Esophagus muscularis mucosa (tissue), 4 donors: Measurements from ENCODE around the gene SRD5A1. TPM values are rescaled to one million over a fixed set of nuclear protein-coding genes. Genes with fewer than 3 reads are reported as not detected.

Experiments
- DNase-seq: peaks from one replicate; pipeline ENCODE4 v3.0.0-alpha.2; 2017; ENCODE audit errors: extremely low spot score
- H3K27ac ChIP-seq, 4 donors: fragments of 200-600 bp; sonication (generic); replicated peaks in 1 of 4; 1 replicate in 3 of 4; 2 replicates in 1 of 4; pipeline ENCODE4 v1.5.1; 2016 to 2019; ENCODE audit warnings: mild to moderate bottlenecking in 1 of 4
- H3K27me3 ChIP-seq, 4 donors: fragments of 200-600 bp; sonication (generic); one replicate each; pipeline versions ENCODE4 v1.5.1 to v1.6.0; 2016 to 2019
- H3K36me3 ChIP-seq, 4 donors: fragments of 200-600 bp; sonication (generic); one replicate each; pipeline ENCODE4 v1.5.1; 2016 to 2019
- H3K4me1 ChIP-seq, 4 donors: fragments of 200-600 bp; sonication (generic); one replicate each; pipeline ENCODE4 v1.5.1; 2016 to 2019
- H3K4me3 ChIP-seq, 4 donors: fragments of 200-600 bp; sonication (generic); 1 replicate in 2 of 4; 2 replicates in 2 of 4; pipeline ENCODE4 v1.5.1; 2016 to 2019; ENCODE audit warnings: mild to moderate bottlenecking in 4 of 4, moderate library complexity in 1 of 4
- H3K9me3 ChIP-seq, 4 donors: fragments of 200-600 bp; sonication (generic); 1 replicate in 3 of 4; 2 replicates in 1 of 4; pipeline ENCODE4 v1.5.1; 2016 to 2019
- CTCF ChIP-seq, 3 experiments: fragments of 200-600 bp in 2 of 3; fragments of 450-650 bp in 1 of 3; sonication (generic) in 2 of 3; IDR thresholded peaks; one replicate each; pipeline ENCODE4 v1.5.1; 2017 to 2019; ENCODE audit warnings: antibody characterized with exemption in 3 of 3, mild to moderate bottlenecking in 2 of 3, moderate library complexity in 1 of 3
- EP300 ChIP-seq: sonication (generic); formaldehyde crosslinking; IDR thresholded peaks from one replicate; pipeline ENCODE4 v1.6.1; 2017; ENCODE audit warnings: antibody characterized with exemption
- POLR2A ChIP-seq: fragments of 450-650 bp; IDR thresholded peaks from one replicate; pipeline ENCODE4 v1.6.1; 2017; ENCODE audit warnings: antibody characterized with exemption, moderate library complexity, mild to moderate bottlenecking, low read depth
- POLR2AphosphoS5 ChIP-seq, 2 donors: sonication (generic); formaldehyde crosslinking; IDR thresholded peaks; one replicate each; pipeline ENCODE4 v1.6.1; 2017; ENCODE audit warnings: antibody characterized with exemption in 2 of 2
- WGBS: methylation state at CpG from one replicate; pipeline ENCODE4 v1.1.5; 2018; 5-methylcytosine and 5-hydroxymethylcytosine counted together
- intact Hi-C: fragments of 100-400 bp; cut with DNase I; formaldehyde crosslinking; loops from one replicate; pipeline ENCODE4 v1.15.1; 2023
- total RNA-seq, 4 donors: library from RNA; depleted of rRNA; stranded (reverse); fragments of >200 nt; gene quantifications; one replicate each; pipeline versions ENCODE4 v1.1.0 to v1.2.1, GENCODE V29; 2016

SRD5A1 gene
- total RNA-seq, 4 donors from 2014 or later = 2.2 to 10.3 (median 4.6) TPM

DNA sequence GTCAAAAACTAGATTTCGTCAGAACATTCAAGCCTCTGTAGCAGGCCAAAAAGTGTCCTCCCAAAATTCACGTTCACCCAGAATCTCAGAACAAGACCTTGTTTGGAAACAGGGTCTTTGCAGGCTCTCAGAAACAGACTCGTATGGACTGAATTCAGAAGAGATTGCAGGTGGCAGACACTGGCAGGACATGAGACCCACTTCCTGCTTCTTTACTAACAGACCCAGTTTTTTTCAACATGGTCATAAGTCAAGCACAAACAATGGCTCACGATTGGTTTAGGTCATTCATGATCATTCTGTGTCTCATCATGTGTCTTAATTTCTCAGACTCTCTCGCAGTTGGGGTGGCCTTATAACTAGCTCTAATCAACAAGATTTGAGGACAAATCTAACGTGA lies 74.6 kb downstream of the SRD5A1 start:
- Histone ChIP-seq H3K4me3 (no peak overlapping the region), H3K27me3 (no peaks in the 10 kb centered on the region), H3K27ac (no peak overlapping the region), H3K4me1 (peaks cover 17 to 42% (median 40%) of the 10 kb centered on the region in 4 donors), H3K36me3 (no peaks in the 10 kb centered on the region), H3K9me3 (no peaks in the 10 kb centered on the region)
- no peak for TF ChIP-seq EP300
- no peak for TF ChIP-seq POLR2A
- no peak for TF ChIP-seq POLR2AphosphoS5 (IDR thresholded peaks at IDR 0.05)
- no peak for DNase-seq
- 77% methylated on average over 6 of the region's 6 CpGs for WGBS
- intact Hi-C loops = no loop called here

DNA sequence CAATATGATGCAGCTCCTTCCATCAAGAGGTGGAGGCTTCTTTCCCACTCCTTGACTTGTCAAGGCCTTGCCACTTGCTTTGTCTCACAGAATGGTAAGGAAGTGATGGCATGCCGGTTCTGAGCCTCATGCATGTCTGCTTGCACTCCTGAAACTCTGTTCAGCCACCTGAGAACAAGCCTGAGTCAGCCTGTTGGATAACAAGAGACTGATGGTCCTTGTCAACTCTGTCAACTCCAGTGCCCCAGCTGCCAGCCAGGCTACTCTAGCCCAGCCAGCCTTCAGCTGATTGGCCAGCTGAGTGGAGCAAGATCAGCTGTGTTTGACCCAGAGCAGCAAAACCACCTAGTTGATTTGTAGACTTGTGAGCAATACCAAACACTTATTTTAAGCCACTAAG lies 75.6 kb downstream of the SRD5A1 start:
- Histone ChIP-seq H3K4me1 (peaks cover 12 to 36% (median 34%) of the 10 kb centered on the region in 4 donors), H3K9me3 (no peaks in the 10 kb centered on the region), H3K27me3 (no peaks in the 10 kb centered on the region), H3K36me3 (no peaks in the 10 kb centered on the region), H3K27ac (no peak overlapping the region), H3K4me3 (no peak overlapping the region)
- 70% methylated on average over 1 of the region's 1 CpG for WGBS
- intact Hi-C loops = no loop called here
- peak; percentile 64 for DNase-seq
- no peak for TF ChIP-seq POLR2A
- TF ChIP-seq CTCF (IDR thresholded peaks at IDR 0.05) = no peak
- TF ChIP-seq EP300 = no peak
- TF ChIP-seq POLR2AphosphoS5 (IDR thresholded peaks at IDR 0.05) = no peak

DNA sequence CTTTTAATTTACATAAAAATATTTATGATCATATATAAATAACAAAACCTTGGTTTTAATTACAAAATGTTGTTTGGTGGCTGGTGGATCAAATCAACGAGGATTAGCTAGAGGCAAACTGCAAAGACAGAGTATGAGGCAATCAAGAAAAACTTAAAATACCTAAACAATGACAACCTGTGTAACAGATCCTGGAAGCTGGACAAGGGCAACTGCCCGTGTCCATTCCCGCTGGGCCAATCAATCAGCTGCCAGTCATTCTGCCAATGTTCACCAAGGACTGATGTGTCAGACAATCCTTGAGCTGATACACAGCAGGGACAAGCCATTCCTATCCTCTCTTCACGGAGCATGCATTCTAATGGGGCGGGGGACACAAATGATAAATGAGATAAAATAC lies 76.8 kb downstream of the SRD5A1 start:
- H3K36me3 ChIP-seq = no peaks in the 10 kb centered on the region
- H3K27me3 ChIP-seq = no peaks in the 10 kb centered on the region
- H3K9me3 ChIP-seq = no peaks in the 10 kb centered on the region
- H3K4me3 ChIP-seq = no peak overlapping the region
- peaks cover 6 to 27% (median 25%) of the 10 kb centered on the region in 4 donors for H3K4me1 ChIP-seq
- intact Hi-C loops = no loop called here
- 88% methylated on average over 5 of the region's 5 CpGs for WGBS
- DNase-seq = peak; percentile 45
- no peak overlapping the region for H3K27ac ChIP-seq
- TF ChIP-seq POLR2A = no peak
- no peak for TF ChIP-seq EP300
- TF ChIP-seq POLR2AphosphoS5 (IDR thresholded peaks at IDR 0.05) = no peak
- no peak for TF ChIP-seq CTCF (IDR thresholded peaks at IDR 0.05)

GRCh38 chr5:6710551-6711318 lies 77.5 kb downstream of the SRD5A1 start:
- intact Hi-C loops = no loop called here
- Histone ChIP-seq H3K27me3 (no peaks in the 10 kb centered on the region), H3K4me3 (no peak overlapping the region), H3K9me3 (no peaks in the 10 kb centered on the region), H3K36me3 (no peaks in the 10 kb centered on the region), H3K27ac (no peak overlapping the region), H3K4me1 (peaks cover 10 to 27% (median 25%) of the 10 kb centered on the region in 4 donors)
- DNase-seq = peak; percentile 39
- TF ChIP-seq EP300 (no peak), POLR2A (no peak), CTCF (IDR thresholded peaks at IDR 0.05) (no peak), POLR2AphosphoS5 (IDR thresholded peaks at IDR 0.05) (no peak)
- WGBS = 78% methylated on average over 13 of the region's 13 CpGs

GRCh38 chr5:6711409-6712141 lies 78.3 kb downstream of the SRD5A1 start:
- peaks cover 19 to 30% (median 28%) of the 10 kb centered on the region in 4 donors for H3K4me1 ChIP-seq
- intact Hi-C loops = loop anchor here (2.0 kb wide), 1 partner anchor 79 kb away; the partner anchor contains the start of genes NSUN2 and SRD5A1
- H3K36me3 ChIP-seq = no peaks in the 10 kb centered on the region
- TF ChIP-seq POLR2AphosphoS5 (IDR thresholded peaks at IDR 0.05) (no peak), EP300 (no peak), CTCF (IDR thresholded peaks at IDR 0.05) (no peak), POLR2A (no peak)
- DNase-seq = peak; percentile 74
- peak overlapping the region; percentile 96 to 99 (median 98) for H3K27ac ChIP-seq
- no peaks in the 10 kb centered on the region for H3K9me3 ChIP-seq
- H3K27me3 ChIP-seq = no peaks in the 10 kb centered on the region
- H3K4me3 ChIP-seq = peak overlapping the region; percentile 71 to 85 (median 74)
- WGBS = 38% methylated on average over 15 of the region's 15 CpGs
